NCI-H1105 (cell line): Measurements from ENCODE around the gene PRKAG2.

Experiments
- DNase-seq: peaks from one replicate; lab custom pipeline; 2025; lab: John Stamatoyannopoulos, UW

The PRKAG2 gene

DNA sequence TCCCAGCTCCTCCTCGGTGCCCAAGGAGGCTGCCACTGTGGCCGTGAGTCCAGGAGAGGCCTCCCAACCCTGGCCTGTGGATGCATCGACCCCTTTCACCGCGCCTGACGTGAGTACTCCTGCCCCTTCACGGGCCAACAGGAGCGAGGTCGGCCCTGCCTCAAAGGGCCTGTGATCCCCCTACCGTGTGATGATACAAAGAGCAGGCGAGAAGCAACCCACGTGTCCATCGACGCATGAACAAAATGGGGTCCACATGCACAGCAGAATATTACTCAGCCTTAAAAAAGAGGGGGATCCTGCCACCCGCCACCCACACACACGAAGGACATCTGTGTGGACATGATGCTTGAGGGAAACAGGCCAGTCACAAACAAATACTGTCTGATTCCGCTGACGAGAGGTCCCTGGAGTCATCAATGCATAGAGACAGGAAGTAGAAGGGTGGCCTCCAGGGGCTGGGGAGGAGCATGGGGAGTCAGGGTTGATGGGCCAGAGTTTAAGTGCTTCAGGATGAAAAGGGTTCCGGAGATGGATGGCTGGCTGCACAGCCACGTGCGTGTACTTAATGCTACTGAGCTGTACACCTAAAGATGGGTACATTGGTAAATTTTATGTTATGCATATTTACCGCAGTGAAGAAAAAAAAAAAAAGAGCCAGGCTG lies 151.9 kb downstream of the PRKAG2 start:
- DNase-seq: no peak

DNA sequence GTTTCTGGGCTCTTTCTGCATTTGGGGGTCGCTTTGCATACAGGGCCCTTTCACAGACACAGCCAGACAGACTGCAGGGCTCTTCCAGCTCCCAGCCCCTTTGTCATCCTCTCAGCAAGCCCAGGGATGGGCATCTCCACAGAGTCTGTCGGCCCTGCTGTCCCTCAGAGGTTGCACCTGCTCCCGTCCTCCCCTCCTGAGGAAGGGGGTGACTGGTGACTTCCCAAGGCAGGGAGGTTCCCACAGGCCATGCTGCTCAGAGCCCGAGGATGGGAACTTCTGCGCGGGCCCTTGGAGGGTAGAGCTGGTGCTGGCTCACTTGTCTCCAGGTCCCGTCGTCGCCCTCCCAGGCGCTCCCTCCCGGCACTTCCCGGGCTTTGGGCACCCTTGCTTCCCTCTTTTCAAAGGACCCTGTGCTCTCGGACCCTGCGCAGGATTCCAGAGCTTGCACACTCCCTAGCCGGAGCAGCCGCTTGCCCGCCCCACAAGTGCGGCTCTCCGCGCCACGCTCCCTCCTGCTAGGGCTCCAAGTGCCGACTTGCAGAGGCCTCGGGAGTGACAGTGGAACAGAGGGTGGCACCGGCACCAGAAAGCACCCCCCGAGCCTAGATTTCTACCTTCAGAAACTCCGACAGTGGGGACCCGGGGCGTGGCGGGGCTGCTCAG lies 152.5 kb downstream of the PRKAG2 start:
- no peak for DNase-seq

DNA sequence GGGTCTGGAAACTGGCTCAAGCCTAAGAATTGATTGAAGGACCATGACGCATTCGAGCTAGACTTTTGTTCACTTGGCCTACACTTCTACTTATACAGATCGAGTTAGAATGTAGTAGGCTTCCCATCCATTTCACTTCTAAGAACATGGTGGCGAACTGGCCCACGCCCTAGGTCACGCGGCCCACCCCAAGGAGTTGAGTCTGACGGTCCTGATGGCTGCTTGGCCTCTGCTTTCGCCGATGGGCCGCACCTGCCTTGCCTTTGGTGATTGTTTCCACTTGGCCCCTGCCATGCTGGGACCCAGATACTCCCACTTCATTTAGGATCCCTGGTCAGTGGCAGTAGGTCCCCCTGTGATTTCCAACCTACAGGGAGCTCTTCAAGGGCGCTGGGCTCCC lies 153.6 kb downstream of the PRKAG2 start:
- no peak for DNase-seq

DNA sequence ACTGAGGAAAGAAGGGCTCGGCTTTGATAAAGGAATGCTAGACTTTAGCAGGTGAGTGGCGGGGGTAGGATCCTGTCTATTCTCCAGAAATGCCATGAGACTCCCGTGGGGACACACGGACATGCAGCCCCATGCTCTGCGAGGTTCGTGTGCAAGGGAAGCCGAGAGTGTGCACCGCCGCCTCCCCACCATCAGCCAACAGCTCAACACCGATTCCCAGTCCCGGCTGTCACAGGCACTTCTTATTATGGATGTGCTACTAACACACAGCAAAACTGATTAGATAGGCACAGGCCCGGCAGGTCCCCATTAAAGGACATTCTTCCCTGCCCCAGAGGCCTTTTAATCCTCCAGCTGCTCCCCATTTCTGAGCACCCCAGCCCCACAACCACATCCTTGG lies 154.4 kb downstream of the PRKAG2 start:
- no peak for DNase-seq

DNA sequence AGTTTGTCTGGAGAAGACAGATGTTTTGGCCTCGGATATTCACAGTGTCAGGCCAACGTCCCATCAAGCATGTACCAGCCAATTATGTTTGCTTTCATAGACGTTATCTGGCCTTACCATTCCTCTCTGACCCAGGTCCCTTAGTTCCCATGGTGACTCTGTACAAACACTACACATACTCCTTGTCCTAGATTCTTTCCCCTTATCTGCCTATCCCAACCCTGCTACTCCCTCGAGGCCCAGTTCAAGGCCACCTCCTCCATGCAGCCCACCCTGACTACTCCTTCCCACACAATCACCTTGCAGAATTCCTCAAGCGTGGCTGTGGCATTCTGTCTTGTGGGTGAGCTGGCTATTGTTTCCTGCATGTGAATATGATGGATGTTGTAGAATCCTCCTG lies 155.2 kb downstream of the PRKAG2 start:
- DNase-seq: no peak

DNA sequence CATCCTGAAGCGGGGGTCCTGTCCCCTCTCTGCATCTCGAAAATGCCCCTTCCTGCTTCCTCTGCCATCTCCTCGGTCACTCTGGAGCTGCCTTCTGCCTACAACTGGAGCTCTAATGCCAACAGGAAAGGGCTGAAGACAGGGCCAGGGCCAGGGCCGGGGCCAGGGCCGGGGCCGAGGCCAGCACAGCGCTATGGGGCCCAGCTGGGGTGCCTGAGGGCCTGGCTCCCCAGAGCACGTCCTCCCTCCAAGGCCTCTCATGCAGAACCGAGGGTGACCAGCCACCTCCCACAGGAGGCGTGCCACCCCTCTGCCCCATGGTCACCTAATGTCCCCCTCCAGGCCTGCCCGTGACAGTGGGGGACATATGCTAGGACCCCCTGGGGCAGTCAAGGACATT lies 155.7 kb downstream of the PRKAG2 start:
- no peak for DNase-seq

DNA sequence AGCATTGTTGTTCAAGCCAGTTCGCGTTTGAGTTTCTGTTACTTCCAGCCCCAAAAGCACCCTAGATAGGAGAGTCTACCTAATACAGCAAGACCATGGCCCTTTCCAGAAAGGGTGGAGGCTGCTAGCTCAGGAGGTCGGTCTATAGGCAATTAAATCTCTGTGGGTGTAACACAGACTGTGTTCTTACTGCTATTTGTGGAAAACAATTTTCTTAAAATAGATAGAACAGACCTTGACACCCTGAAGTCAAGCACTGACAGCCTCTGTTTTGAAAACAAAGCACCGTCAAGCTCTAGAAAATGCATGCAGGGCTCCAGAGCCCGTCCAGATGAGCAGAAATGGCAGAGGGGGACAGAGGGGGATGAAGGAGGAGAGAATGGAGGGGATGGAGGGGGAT lies 156.6 kb downstream of the PRKAG2 start:
- no peak for DNase-seq

DNA sequence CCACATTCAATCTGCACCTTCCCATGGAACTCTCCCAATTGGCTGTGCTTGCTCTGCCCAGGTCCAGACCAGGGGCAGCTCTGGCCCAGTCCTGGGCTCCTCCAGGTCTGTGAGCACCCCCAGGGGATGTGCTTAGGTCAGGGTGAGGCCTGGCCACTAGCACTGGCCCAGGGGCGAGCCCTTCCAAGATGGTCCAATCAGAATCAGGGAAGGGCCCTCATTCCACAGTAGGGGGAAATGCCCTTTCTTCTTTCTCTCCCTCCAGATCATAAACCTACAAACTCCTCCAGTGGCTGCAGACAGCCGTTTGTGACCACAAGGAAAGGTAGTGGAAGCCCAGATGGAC lies 157.0 kb downstream of the PRKAG2 start:
- no peak for DNase-seq

DNA sequence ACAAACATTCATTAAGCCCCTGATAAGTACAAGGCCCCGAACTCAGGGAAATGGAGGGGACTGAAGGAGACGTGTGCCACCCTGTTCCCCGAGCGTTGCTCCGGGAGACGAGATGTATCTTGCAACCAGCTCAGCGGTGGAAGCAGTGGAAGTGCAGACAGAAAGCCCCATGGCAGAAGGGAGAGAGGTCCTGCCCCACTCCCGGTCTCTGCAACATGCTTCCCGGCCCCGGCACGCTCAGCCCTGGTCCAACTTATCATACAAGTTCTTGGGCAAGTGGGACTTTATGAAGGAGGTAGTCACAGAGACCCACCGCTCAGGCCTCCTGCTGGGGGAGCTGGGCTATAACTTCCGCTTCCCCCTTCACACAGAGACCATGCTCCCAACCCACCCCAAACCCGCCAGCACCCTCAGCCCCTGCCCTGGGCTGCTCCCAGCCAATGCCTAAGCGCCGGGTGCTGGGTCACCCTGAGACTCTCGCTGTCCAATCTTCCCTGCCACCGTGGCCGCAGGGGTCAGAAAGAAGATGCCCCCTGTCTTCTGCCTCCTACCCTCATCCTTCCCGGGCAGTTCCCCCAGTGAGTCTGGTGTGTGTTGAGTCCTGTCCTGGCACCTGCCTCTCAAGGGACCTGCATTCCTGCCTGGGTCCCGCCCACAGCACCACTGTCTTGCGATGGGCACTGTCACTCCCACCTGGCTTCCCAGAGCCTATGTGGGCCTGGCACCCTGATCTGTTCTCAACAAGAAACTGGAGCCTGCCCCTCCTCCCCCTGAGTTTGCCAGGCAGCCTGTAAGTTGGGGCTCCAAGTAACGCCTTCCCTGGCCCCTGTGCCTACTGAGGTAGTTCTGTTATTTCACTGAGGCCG lies 157.7 kb downstream of the PRKAG2 start:
- DNase-seq: no peak

DNA sequence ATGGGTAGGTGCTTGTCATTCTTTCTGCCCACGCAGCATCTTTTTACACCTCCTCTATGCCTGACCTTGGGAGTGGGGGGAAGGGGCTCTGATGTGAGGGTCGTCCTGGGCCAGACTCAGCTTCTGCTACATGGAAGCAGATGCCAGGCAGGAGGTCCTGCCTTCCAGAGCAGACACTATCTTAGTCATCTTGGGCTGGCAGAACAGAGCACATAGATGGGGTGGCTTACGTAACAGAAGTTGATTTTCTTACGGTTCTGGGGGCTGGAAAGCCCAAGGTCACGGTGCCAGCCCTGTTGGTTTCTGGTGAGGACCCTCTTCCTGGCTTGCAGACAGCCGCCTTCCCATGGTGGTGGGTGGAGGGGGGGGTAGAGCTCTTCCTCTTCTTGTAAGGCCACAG lies 159.0 kb downstream of the PRKAG2 start:
- no peak for DNase-seq

DNA sequence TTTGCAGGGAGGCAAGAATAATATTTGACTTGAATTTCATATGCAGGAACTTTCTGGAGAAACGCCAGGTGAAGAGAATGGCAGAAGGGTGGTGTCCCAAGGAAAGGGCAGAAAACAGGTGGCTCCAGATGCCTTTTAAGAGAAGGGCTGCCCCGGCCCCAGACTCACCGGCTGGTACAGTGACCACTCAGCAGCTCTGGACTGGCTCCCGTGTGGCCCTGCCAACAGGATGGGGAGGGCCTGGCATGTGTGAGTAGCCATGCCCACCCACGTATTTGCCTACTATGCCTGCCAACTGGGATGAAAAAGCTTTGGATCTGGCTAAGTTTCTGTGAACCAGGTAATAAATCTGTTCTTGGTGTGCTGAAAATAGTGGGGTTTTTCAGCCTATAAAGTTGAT lies 159.5 kb downstream of the PRKAG2 start:
- no peak for DNase-seq

DNA sequence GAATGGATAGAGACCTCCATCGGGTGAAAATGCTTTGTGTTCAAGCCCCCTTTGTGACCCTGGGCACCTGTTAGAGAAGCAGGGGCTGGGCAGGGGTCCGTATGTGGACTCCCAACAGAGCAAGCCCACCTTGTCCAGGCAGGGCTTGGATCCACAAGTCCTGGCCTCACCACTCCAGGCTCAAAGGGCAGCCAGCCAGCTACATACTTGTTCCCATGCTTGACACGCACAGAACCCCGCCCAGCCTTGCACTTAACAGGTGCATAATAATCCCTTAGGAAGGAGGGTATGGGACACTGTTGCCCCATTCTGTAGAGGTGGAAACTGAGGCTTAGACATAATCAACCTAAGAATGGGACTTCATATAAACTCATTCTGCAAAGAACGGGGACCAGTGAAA lies 160.6 kb downstream of the PRKAG2 start:
- DNase-seq: no peak

DNA sequence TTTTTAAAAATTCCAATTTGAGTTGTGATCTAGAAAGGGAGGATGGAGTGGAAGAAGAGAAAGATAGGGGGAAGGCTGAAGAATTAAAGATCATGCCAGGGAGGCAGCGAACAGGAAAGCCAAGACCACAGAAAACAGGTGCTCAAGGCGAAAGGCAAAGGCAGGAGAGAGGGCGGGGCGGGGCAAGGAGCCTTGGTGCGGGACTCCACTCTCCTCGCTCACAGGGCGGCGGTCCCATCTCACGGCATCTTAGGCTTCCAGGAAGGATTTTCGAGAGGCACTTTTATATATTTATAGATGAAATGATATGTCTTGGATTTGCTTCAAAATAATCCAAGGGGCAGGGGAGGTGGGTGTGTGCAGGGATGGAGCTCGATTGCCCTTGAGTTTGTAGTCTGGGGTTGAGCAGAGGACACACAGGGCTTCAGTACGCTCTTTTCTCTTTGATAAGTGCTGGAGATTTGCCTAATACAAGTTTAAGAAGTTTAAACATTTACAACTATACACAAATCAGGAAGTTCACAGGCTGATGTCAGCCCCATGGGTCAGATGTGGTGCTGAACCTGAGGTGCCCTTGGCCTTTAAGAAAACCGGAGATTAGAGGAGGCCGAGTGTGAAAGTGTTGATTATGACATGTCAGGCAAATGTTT lies 161.1 kb downstream of the PRKAG2 start:
- DNase-seq: no peak

DNA sequence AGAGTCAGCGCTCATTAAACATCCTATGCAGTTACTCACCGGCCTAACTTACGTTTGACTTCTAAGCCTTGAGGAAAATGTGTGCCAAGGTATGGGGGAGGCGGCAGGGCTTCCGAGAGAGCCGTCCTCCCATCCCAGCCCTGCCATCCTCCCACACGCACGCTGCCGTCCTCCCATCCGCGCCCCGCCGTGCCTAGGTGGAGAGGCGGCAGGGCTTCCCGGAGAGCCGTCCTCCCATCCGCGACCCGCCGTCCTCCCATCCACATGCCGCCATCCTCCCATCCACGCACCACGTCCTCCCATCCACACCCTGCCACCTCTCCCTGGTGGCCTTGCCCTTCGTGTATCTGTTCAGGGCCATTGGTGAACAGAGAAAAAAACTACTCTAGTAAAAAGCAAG lies 162.7 kb downstream of the PRKAG2 start:
- DNase-seq: no peak

DNA sequence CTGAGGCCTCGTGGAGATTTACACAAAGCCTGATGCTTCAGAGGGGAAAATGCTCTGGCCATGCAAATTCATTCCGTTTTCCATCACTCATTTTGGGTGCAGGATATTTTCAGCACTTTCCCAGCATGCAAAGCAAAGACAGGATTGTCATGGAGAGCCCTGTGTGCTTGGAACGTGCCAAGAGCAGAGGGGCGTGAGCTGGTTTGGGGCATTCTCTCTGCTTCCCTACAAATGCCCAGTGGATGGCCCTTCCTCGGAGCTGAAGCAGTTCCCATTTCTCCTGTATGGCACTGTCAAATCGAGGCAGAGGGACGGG lies 164.1 kb downstream of the PRKAG2 start:
- no peak for DNase-seq

DNA sequence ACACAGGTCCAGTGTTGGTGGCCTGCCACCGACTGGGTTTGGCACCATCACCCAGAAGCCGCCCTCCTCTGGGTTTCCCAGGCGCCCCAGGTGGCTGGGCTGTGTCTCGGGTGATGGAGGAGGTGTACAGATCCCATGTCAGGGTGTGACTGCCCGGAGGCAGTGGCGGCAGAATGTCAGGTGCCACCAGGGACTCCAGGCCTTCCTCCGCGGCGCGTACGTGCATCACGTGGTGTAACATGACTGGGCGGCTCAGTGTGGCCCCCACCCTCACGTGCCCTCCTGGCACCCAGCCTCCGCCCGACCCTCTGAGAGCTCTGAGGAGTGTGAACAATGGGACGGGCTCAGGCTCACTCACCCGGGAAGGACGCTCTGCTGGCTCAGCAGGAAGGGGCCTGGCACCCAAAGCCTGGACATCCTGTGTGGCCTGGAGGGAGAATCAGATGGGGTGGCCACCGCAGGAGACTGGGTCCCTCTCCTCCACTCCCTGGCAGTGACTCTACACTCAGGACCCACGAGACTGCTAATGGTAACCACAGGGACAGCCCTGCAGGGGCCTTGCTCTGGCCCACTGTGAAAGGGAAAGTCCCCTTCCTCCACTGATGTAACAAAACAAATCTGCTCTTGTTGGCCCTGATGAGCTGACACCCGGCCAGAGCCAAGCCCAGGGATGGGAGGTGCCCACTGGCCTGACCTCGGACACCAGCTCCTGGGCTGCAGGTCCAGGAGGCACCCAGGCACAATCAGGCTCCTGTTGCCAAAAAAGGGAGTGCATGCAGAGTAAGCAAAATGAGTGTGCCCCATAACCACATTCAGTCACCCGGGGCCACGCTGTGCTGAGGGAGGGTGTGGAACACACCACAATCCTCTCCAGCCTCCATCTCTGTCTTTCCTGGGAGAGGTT lies 164.8 kb downstream of the PRKAG2 start:
- no peak for DNase-seq

DNA sequence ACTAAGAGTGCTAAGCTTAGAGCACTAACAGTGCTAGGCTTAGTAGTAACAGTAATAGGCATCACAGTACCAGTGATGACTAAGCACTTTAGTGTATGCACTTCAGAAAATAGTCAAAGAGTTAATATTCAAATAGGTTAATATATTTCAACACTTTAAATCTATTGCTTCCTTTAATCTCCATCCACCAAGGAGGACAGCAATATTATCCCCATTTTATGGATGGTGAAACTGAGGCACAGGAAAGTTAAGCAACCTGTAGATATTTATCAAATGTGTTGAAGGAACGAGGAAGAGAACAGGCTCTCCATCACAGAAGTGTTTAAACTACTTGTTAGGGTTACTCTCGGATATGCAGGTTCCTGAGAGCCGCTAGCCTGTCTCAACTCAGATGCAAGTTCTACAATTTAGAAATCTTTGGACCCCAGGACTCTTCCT lies 165.5 kb downstream of the PRKAG2 start:
- DNase-seq: no peak

DNA sequence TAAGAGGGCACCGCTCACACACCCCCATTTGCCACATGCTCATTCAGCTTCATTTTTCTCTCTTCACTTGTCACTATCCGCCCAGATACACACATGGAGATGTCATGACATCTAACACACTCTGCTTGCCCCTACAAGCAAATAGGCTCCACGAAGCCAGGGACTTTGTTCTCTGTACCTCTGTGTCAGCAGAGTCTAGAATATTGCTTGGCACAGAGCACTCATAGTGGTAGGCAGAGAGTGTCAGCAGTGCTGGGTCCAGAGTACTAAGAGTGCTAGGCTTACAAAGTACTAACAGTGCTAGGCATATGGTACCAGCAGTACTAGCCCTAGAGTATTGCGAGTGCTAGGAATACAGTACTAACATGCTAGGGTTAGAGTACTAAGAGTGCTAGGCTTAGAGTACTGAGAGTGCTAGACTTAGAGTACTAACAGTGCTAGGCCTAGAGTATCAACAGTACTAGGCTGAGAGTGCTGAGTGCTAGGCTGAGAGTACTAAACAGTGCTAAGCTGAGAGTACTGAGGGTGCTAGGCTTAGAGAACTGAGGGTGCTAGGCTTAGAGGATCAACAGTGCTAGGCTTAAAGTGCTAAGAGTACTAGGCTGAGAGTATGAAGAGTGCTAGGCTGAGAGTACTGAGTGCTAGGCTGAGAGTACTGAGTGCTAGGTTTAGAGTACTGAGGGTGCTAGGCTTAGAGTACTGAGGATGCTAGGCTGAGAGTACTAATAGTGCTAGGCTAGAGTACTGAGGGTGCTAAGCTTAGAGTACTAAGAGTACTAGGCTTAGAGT lies 166.1 kb downstream of the PRKAG2 start:
- no peak for DNase-seq

DNA sequence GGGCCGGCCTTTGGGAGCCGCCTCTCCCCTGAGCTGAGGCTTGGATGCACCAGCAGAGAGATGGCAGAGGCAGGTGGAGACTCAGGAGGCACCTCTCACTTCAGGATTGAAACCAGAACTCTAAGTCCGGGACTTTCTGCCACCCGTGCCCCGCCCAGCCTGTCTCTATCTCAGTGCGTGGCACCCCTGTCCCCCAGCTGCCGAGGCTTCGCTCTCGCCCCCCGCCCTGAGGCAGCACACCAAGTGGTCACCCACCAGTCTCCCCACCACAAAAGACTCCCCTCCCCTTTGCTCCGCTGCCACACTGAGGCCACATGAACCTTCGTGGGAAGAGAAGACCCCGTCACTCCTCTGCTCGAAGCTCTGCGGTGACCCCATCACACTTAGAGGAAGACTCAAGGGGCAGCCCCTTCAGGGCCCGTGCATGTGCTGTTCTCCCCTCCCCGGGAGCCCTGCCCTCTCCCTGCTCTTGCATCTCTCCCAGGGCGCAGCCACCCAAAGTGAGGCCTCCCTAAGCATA lies 166.7 kb downstream of the PRKAG2 start:
- DNase-seq: no peak

DNA sequence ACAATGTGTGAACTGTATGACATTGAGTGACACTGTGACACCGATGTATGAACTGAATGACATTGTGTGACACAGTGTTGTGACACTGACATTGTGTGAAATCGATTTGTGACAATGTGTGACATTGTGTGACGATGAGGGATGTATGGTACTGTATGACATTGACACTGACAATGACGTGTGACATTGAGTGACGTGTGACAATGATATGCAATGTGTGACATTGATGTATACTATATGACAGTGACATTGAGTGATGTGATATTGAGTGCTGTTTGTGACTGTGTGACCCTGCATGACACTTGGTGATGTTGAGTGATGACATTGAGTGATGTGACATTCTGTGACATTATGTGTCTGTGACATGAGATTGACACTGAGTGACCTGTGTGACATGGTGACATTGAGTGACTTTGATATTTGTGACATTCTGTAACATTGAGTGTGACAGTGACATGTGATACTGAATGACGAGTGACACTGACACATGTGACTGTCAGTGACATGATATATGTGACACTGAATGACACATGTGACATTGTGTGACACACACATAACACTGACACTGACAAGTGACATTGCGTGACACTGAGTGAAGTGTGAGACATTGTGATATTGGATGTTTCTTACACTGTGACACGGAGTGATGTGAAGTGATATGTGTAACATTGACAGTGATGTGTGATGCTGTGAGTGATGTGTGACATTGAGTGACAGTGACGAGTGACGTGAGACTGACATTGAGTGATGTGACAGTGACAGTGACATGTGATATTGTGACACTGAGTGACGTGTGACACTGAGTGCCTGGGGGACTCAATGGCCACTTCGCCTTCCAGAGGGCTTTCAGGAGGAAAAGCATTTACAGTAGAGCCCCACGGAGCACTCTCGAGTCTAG lies 167.5 kb downstream of the PRKAG2 start:
- no peak for DNase-seq
